H1 (cell line): ENCODE results near the gene SLC6A19. TPM values are rescaled to one million over a fixed set of nuclear protein-coding genes. Genes with fewer than 3 reads are reported as not detected.

Source experiments
- CTCF ChIA-PET: fragments of 300-600 bp; sonication (Branson Sonifier 250); formaldehyde crosslinking; loops from one replicate; lab custom pipeline; 2021; ENCODE audit not compliant: partially characterized antibody; lab: Charles Lee
- POLR2A ChIA-PET: fragments of 300-600 bp; sonication (Branson Sonifier 250); formaldehyde crosslinking; loops from one replicate; lab custom pipeline; 2021; ENCODE audit warnings: inconsistent platforms; ENCODE audit not compliant: partially characterized antibody; lab: Charles Lee
- DNase-seq, 2 experiments: peaks; one replicate each; pipeline versions ENCODE4 v3.0.0 to v3.0.0-alpha.2; 2010 to 2022; ENCODE audit warnings: low spot score in 2 of 2, low read depth in 1 of 2, mixed read lengths in 1 of 2
- FAIRE-seq: peaks from 2 replicates; lab custom pipeline; 2011; peaks lifted over from hg19 to GRCh38; lab: Jason Lieb, UNC
- H2AFZ ChIP-seq: 2 replicates; pipeline ENCODE4 v1.8.1; 2012; ENCODE audit warnings: low read length, inconsistent platforms
- H2AK5ac ChIP-seq: 2 replicates; pipeline ENCODE4 v1.6.1; 2013; ENCODE audit warnings: low read depth, low read length
- H2BK120ac ChIP-seq: replicated peaks from 2 replicates; pipeline ENCODE3; 2013; ENCODE audit warnings: low read depth, low read length, inconsistent platforms
- H2BK12ac ChIP-seq: 2 replicates; pipeline ENCODE4 v1.6.1; 2013; ENCODE audit warnings: low read depth, low read length
- H2BK15ac ChIP-seq: 2 replicates; pipeline ENCODE4 v1.6.1; 2013; ENCODE audit warnings: low read length
- H2BK20ac ChIP-seq: 2 replicates; pipeline ENCODE4 v1.6.1; 2013; ENCODE audit warnings: low read length
- H2BK5ac ChIP-seq: 2 replicates; pipeline ENCODE4 v1.6.1; 2013; ENCODE audit warnings: low read depth, low read length
- H3K14ac ChIP-seq: 2 replicates; pipeline ENCODE4 v1.6.1; 2013; ENCODE audit warnings: inconsistent platforms; ENCODE audit not compliant: insufficient read length
- H3K18ac ChIP-seq: 2 replicates; pipeline ENCODE4 v1.6.1; 2013; ENCODE audit warnings: low read length; ENCODE audit errors: extremely low read depth
- H3K23ac ChIP-seq: 2 replicates; pipeline ENCODE4 v1.6.1; 2013; ENCODE audit warnings: inconsistent platforms; ENCODE audit not compliant: insufficient read length
- H3K23me2 ChIP-seq: 2 replicates; pipeline ENCODE4 v1.6.1; 2013; ENCODE audit warnings: low read depth, low read length
- H3K27ac ChIP-seq: 2 replicates; pipeline ENCODE4 v1.6.1; 2011; ENCODE audit warnings: low read depth, low read length, inconsistent platforms
- H3K27me3 ChIP-seq, 4 experiments: replicated peaks in 1 of 4; 1 replicate in 1 of 4; 2 replicates in 3 of 4; pipeline versions ENCODE4 v1.6.1 to v1.8.1; 2011 to 2013; ENCODE audit warnings: low read length in 3 of 4, mild to moderate bottlenecking in 3 of 4, inconsistent platforms in 2 of 4, mixed read lengths in 2 of 4, moderate library complexity in 1 of 4; ENCODE audit not compliant: control insufficient read depth in 3 of 4, insufficient read depth in 3 of 4; ENCODE audit errors: extremely low read depth in 1 of 4
- H3K36me3 ChIP-seq, 4 experiments: 2 replicates each; pipeline versions ENCODE4 v1.6.1 to v1.8.1; 2011 to 2013; ENCODE audit warnings: mild to moderate bottlenecking in 4 of 4, low read length in 3 of 4, moderate library complexity in 2 of 4, control low read depth in 1 of 4, inconsistent platforms in 1 of 4; ENCODE audit not compliant: insufficient read depth in 4 of 4, control insufficient read depth in 2 of 4
- H3K4ac ChIP-seq: replicated peaks from 2 replicates; pipeline ENCODE3; 2013; ENCODE audit warnings: low read length, low read depth, mixed read lengths, inconsistent platforms; ENCODE audit not compliant: insufficient read length
- H3K4me1 ChIP-seq, 4 experiments: replicated peaks in 1 of 4; 1 replicate in 1 of 4; 2 replicates in 3 of 4; pipeline versions ENCODE4 v1.6.1 to v1.8.1; 2011 to 2013; ENCODE audit warnings: low read length in 3 of 4, inconsistent platforms in 2 of 4, mixed read lengths in 1 of 4; ENCODE audit not compliant: insufficient read depth in 4 of 4, control insufficient read depth in 3 of 4
- H3K4me2 ChIP-seq, 2 experiments: 2 replicates each; pipeline versions ENCODE4 v1.6.1 to v1.8.1; 2011 to 2013; ENCODE audit warnings: low read depth in 2 of 2, low read length in 2 of 2, control low read depth in 1 of 2, inconsistent platforms in 1 of 2, mild to moderate bottlenecking in 1 of 2; ENCODE audit not compliant: insufficient read depth in 1 of 2
- H3K4me3 ChIP-seq, 4 experiments: fragments of 200-600, 300-600 bp in 1 of 4; sonication (generic), shearing (Covaris generic), sonication (Bioruptor Twin) in 1 of 4; 2 replicates each; pipeline versions ENCODE4 v1.5.1 to v1.8.1; 2011 to 2016; ENCODE audit warnings: low read length in 4 of 4, low read depth in 3 of 4, control low read depth in 2 of 4, inconsistent platforms in 2 of 4, mild to moderate bottlenecking in 2 of 4, mixed read lengths in 1 of 4, moderate library complexity in 1 of 4; ENCODE audit not compliant: insufficient read depth in 2 of 4; ENCODE audit errors: extremely low read depth in 1 of 4
- H3K56ac ChIP-seq: replicated peaks from 2 replicates; pipeline ENCODE3; 2013; ENCODE audit warnings: low read depth, mild to moderate bottlenecking, mixed read lengths, low read length, inconsistent platforms; ENCODE audit not compliant: insufficient read length
- H3K79me1 ChIP-seq: 2 replicates; pipeline ENCODE4 v1.6.1; 2013; ENCODE audit warnings: low read depth, low read length, control low read depth
- H3K79me2 ChIP-seq, 2 experiments: 2 replicates each; pipeline versions ENCODE4 v1.6.1 to v1.8.1; 2012 to 2013; ENCODE audit warnings: low read length in 2 of 2, mild to moderate bottlenecking in 2 of 2, inconsistent platforms in 1 of 2; ENCODE audit not compliant: insufficient read depth in 2 of 2, control insufficient read depth in 1 of 2
- H3K9ac ChIP-seq, 4 experiments: replicated peaks in 1 of 4; 1 replicate in 1 of 4; 2 replicates in 3 of 4; pipeline versions ENCODE4 v1.6.1 to v1.8.1; 2011 to 2013; ENCODE audit warnings: low read depth in 3 of 4, low read length in 3 of 4, control low read depth in 2 of 4, mild to moderate bottlenecking in 2 of 4, moderate library complexity in 2 of 4, inconsistent platforms in 1 of 4; ENCODE audit errors: extremely low read depth in 1 of 4
- H3K9me3 ChIP-seq, 2 experiments: 2 replicates each; pipeline versions ENCODE4 v1.6.1 to v1.8.1; 2012 to 2013; ENCODE audit warnings: mild to moderate bottlenecking in 2 of 2, moderate library complexity in 2 of 2, control low read depth in 1 of 2, inconsistent platforms in 1 of 2, low read depth in 1 of 2, low read length in 1 of 2, mixed read lengths in 1 of 2; ENCODE audit not compliant: insufficient read depth in 2 of 2
- H4K20me1 ChIP-seq, 2 experiments: replicated peaks in 1 of 2; 2 replicates each; pipeline versions ENCODE3 to v1.8.1; 2011 to 2013; ENCODE audit warnings: inconsistent platforms in 2 of 2, low read length in 2 of 2, mild to moderate bottlenecking in 1 of 2; ENCODE audit not compliant: insufficient read depth in 2 of 2, control insufficient read depth in 1 of 2
- H4K5ac ChIP-seq: 2 replicates; pipeline ENCODE4 v1.6.1; 2013; ENCODE audit warnings: low read length, low read depth, mixed read lengths, inconsistent platforms; ENCODE audit not compliant: insufficient read length
- H4K8ac ChIP-seq: 2 replicates; pipeline ENCODE4 v1.8.0; 2013; ENCODE audit warnings: mild to moderate bottlenecking, moderate library complexity, low read length, inconsistent platforms; ENCODE audit not compliant: insufficient read depth; ENCODE audit errors: extremely low read depth
- H4K91ac ChIP-seq: replicated peaks from 2 replicates; pipeline ENCODE3; 2013; ENCODE audit warnings: low read length, mixed read lengths, inconsistent platforms; ENCODE audit not compliant: insufficient read length
- HDAC6 ChIP-seq: IDR thresholded peaks from one replicate; pipeline ENCODE4 v1.7.1; 2012; ENCODE audit warnings: low read depth, mild to moderate bottlenecking, inconsistent platforms, low read length, moderate library complexity
- RXRA ChIP-seq: IDR thresholded peaks from 2 replicates; pipeline ENCODE4 v1.6.1; 2011; ENCODE audit warnings: low read depth, mild to moderate bottlenecking, low read length, moderate library complexity; ENCODE audit not compliant: insufficient read depth
- WGBS, 2 experiments: shearing (Covaris generic) in 1 of 2; methylation state at CpG; one replicate each; pipeline versions ENCODE4 v1.1.6 to v1.1.7; 2013 to 2015; ENCODE audit warnings: low lambda C conversion rate in 2 of 2, mixed read lengths in 2 of 2, inconsistent platforms in 1 of 2, low coverage in 1 of 2, missing lambda C conversion rate in 1 of 2; ENCODE audit not compliant: insufficient replicate concordance in 2 of 2, insufficient coverage in 1 of 2, insufficient read length in 1 of 2; ENCODE audit errors: extremely low coverage in 1 of 2, missing lambda C conversion rate in 1 of 2; 5-methylcytosine and 5-hydroxymethylcytosine counted together
- polyA plus RNA-seq, 7 experiments: library from polyadenylated mRNA; depleted of rRNA in 3 of 7; stranded (reverse) in 5 of 7; unstranded in 2 of 7; fragments of >200 nt in 5 of 7; fragments of 200-250 nt in 2 of 7; gene quantifications; 1 replicate in 5 of 7; 2 replicates in 1 of 7; 4 replicates in 1 of 7; pipeline versions ENCODE4 v1.2.1 to v1.2.3, GENCODE V29; 2011 to 2013; ENCODE audit warnings: missing spikeins in 2 of 7, mixed read lengths in 2 of 7
- total RNA-seq: library from RNA; stranded (reverse); fragmentation: NEBNext Ultra II Directional; extraction: Animal tissue kit (Norgen Biotek cat#: 25700); gene quantifications from 2 replicates; pipeline ENCODE4 v1.2.1, GENCODE V29; 2021

The SLC6A19 gene
- total and polyA plus RNA-seq, 2 of the 8 experiments (the other 6 are each of a cell fraction or from before 2014, with no cell fraction given), result 0.02 TPM; not detected in 1

DNA sequence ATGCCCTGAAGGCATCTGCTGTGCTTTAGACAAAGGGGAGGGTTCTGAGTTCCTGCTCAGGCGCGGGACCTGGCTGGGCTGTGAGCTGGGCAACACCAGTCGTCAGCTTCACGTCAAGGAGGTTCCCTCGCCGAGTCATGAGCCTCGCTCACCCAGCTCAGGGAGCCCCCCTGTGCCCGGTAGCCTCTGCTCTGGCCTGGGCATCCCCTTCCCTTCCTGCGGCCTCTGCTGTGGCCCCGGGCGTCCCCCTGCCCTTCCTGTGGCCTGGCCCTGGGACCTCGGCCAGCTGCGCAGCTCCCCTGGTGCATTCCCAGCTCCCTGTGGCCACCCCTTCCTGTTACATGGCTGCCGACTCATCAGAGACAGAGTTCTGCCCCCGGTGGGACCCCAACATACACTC is 63.6 kb downstream of the SLC6A19 start:
- Histone ChIP-seq H3K79me2 (no peaks in the 10 kb centered on the region), H2AFZ (no peak overlapping the region), H3K18ac (no peak overlapping the region), H2AK5ac (no peak overlapping the region), H4K20me1 (peaks cover 0 to 3% of the 10 kb centered on the region in 2 experiments), H2BK12ac (no peak overlapping the region), H4K5ac (no peak overlapping the region), H3K9me3 (peaks cover 27 to 53% of the 10 kb centered on the region in 2 experiments), H2BK5ac (no peak overlapping the region), H3K4me1 (no peaks in the 10 kb centered on the region), H2BK120ac (no peak overlapping the region), H3K14ac (no peak overlapping the region), H4K91ac (no peak overlapping the region), H3K56ac (no peak overlapping the region), H2BK15ac (no peak overlapping the region), H3K36me3 (peaks cover 2 to 62% (median 14%) of the 10 kb centered on the region in 4 experiments; a peak in 6 of 8 replicates), H4K8ac (no peak overlapping the region), H3K27ac (no peak overlapping the region), H3K4ac (no peak overlapping the region), H3K4me3 (no peak overlapping the region), H3K23ac (no peak overlapping the region), H3K23me2 (no peaks in the 10 kb centered on the region), H3K79me1 (no peaks in the 10 kb centered on the region), H3K4me2 (no peak overlapping the region), H3K27me3 (no peaks in the 10 kb centered on the region), H2BK20ac (no peak overlapping the region), H3K9ac (no peak overlapping the region)
- TF ChIP-seq RXRA, result no peak
- TF ChIP-seq HDAC6, result no peak
- no peak for DNase-seq
- ChIA-PET CTCF (interaction anchor here (0.6 kb wide), 1 partner anchor 403 kb away, joined by 3 read pairs; no protein-coding TSS in a partner anchor), POLR2A (no interaction called here)
- 86% methylated on average over 8 of the region's 15 CpGs; no CpG with 5 or more reads in 1 of the 2 experiments for WGBS, 2 experiments
- no peak for FAIRE-seq
